Heart right ventricle (tissue), 16 donors: ENCODE data around the gene PACS2. TPM values are rescaled to one million over a fixed set of nuclear protein-coding genes. Genes with fewer than 3 reads are reported as not detected.

Experiments used
- ATAC-seq, 8 donors: fragments of 200-7000 bp; cut with Tn5 transposase; one replicate each; pipeline ENCODE4 v1.9.1; 2020; ENCODE audit warnings: mild to moderate bottlenecking in 8 of 8, moderate library complexity in 8 of 8, moderate number of reproducible peaks in 1 of 8
- DNase-seq, 2 donors: peaks; one replicate each; pipeline ENCODE4 v3.0.0-alpha.2; 2020
- H3K27ac ChIP-seq, 10 donors: fragments of 200-600 bp; sonication (generic) in 2 of 10; one replicate each; pipeline versions ENCODE4 v1.5.0 to v1.8.0; 2020 to 2022; ENCODE audit warnings: mild to moderate bottlenecking in 3 of 10
- H3K27me3 ChIP-seq, 7 donors: fragments of 200-600 bp; one replicate each; pipeline ENCODE4 v1.8.0; 2021 to 2022; ENCODE audit warnings: mild to moderate bottlenecking in 2 of 7
- H3K36me3 ChIP-seq, 9 donors: fragments of 200-600 bp; sonication (generic) in 1 of 9; one replicate each; pipeline versions ENCODE4 v1.5.0 to v1.8.0; 2020 to 2022; ENCODE audit warnings: mild to moderate bottlenecking in 2 of 9
- H3K4me1 ChIP-seq, 9 donors: fragments of 200-600 bp; sonication (generic) in 1 of 9; one replicate each; pipeline versions ENCODE4 v1.5.0 to v1.8.0; 2020 to 2022; ENCODE audit warnings: mild to moderate bottlenecking in 4 of 9
- H3K4me3 ChIP-seq, 10 donors: fragments of 200-600 bp; sonication (generic) in 2 of 10; one replicate each; pipeline versions ENCODE4 v1.5.0 to v1.8.0; 2020 to 2022; ENCODE audit warnings: mild to moderate bottlenecking in 7 of 10, moderate library complexity in 2 of 10
- H3K9me3 ChIP-seq, 11 donors: fragments of 200-600 bp in 10 of 11; sonication (generic) in 2 of 11; one replicate each; pipeline versions ENCODE4 v1.5.0 to v1.8.0; 2013 to 2022; ENCODE audit warnings: mild to moderate bottlenecking in 2 of 11, control low read depth in 1 of 11, moderate library complexity in 1 of 11
- WGBS, 2 donors: extraction: QIAGEN DNeasy Blood & Tissue Kit; methylation state at CpG; one replicate each; pipeline ENCODE4 v1.1.7; 2013; ENCODE audit warnings: inconsistent platforms in 1 of 2; 5-methylcytosine and 5-hydroxymethylcytosine counted together
- intact Hi-C, 10 donors: fragments of 100-400 bp; cut with DNase I; formaldehyde crosslinking; loops; one replicate each; pipeline versions ENCODE4 v1.11.1 to v1.14.2; 2022
- polyA plus RNA-seq, 2 donors: library from polyadenylated mRNA; stranded (reverse); fragments of 200-250 nt; gene quantifications; one replicate each; pipeline ENCODE4 v1.2.3, GENCODE V29; 2013
- total RNA-seq, 10 donors: library from RNA; stranded (reverse); fragmentation: NEBNext Ultra II Directional in 3 of 10; extraction: Animal tissue kit (Norgen Biotek cat#: 25700) in 3 of 10; gene quantifications; one replicate each; pipeline versions ENCODE4 v1.2.1 to v1.2.4, GENCODE V29; 2021 to 2023
- TF ChIP-seq, protein P1 (sequence below), 9 donors: fragments of 200-600 bp; sonication (generic) in 2 of 9; IDR thresholded peaks; one replicate each; pipeline versions ENCODE4 v1.5.0 to v1.8.0; 2021 to 2022; ENCODE audit warnings: antibody characterized with exemption in 9 of 9, mild to moderate bottlenecking in 5 of 9, moderate library complexity in 1 of 9
- donor health status: Arrhythmogenic right ventricular cardiomyopathy.
- donor health status: ischemic (EF 13 %, LVEDD 7.1; RV severe dilation, severe dysfunction).
- donor health status: healthy with polysubstance abuse.
- donor health status: DM: no; HTN: yes; CAD: no.
- donor health status: DM: no; HTN: no; CAD: no.
- donor health status: ischemic (EF 25% LVEDD 6.9; RV normal size, moderate dysfunction).
- donor health status: ischemic (EF 25% LVEDD 5.7; RV mildly dilated, moderate dysfunction).
- donor health status: healthy.
- donor health status: DM: yes; HTN: yes; CAD: no.
- donor health status: Ischemic cardiomyopathy.
- donor health status: ischemic (EF 35%, LVEDD 5.7; RV mildly dilated, moderate dysfunction).
- donor health status: nonischemic (EF 11% LVEDD 7.7; RV severe dilation, severe dysfunction).
- donor health status: DM: yes; HTN: yes; CAD: no.
- donor health status: PGD.
- donor health status: ischemic (EF 29% LVEDD 5.4; RV normal size, mild dysfunction).
- donor health status: nonischemic (EF 23%, LVEDD 6.1; RV moderate dilation, normal function).

Gene PACS2
- total and polyA plus RNA-seq, 12 donors, result 41.8 to 123 (median 54.6) TPM

DNA sequence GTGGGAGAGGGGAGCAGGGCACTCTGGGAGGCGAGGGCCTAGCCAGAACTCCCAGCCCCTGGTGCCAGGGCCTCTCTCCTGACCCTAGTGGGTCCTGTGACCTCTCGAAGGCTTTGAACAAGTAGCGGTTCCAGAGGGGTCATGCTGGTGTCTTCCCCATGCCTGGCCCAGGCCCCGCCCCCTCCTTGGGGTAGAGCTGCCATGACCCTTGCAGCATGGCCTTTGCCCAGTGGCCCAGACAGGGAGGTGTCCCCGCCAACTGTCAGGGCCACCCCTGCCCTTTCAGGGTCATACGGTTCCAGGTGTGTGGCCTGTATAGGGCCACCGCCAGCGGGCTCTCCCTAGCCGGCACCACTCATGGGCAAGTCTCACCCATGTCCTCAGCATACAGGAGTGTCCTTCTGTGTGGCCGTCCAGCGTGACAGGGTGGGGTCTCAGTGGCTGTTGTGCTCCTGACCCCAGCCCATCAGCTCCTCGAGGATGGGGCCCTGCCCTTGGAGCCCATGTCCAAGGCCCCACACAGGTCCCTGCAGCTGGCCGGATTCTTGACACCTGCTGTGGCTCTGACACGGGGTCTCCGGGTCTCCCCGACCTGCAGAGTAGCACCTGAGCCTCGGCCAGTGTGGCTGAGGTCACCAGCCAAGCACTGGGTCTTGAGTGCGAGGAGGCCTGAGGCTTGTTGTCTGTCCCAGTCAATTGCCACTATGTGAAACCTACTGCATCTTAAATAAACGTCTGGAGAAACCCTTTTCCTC, 34.6 kb downstream of the PACS2 start:
- H3K4me3 ChIP-seq, result no peak overlapping the region
- WGBS, 2 donors, result 92% methylated on average over 19 of the region's 19 CpGs
- H3K27ac ChIP-seq, result no peak overlapping the region
- H3K4me1 ChIP-seq, result peaks cover 0 to 23% (median 10%) of the 10 kb centered on the region in 9 donors
- TF ChIP-seq, protein P1, sequence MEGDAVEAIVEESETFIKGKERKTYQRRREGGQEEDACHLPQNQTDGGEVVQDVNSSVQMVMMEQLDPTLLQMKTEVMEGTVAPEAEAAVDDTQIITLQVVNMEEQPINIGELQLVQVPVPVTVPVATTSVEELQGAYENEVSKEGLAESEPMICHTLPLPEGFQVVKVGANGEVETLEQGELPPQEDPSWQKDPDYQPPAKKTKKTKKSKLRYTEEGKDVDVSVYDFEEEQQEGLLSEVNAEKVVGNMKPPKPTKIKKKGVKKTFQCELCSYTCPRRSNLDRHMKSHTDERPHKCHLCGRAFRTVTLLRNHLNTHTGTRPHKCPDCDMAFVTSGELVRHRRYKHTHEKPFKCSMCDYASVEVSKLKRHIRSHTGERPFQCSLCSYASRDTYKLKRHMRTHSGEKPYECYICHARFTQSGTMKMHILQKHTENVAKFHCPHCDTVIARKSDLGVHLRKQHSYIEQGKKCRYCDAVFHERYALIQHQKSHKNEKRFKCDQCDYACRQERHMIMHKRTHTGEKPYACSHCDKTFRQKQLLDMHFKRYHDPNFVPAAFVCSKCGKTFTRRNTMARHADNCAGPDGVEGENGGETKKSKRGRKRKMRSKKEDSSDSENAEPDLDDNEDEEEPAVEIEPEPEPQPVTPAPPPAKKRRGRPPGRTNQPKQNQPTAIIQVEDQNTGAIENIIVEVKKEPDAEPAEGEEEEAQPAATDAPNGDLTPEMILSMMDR (IDR thresholded peaks at IDR 0.05), result no peak
- peaks cover 0 to 33% (median 0%) of the 10 kb centered on the region in 9 donors for H3K36me3 ChIP-seq
- H3K27me3 ChIP-seq, result no peaks in the 10 kb centered on the region
- intact Hi-C loops, result loop anchor here in 1 of 10 donors (5.0 kb wide), 1 partner anchor 147 kb away; no protein-coding TSS in a partner anchor
- H3K9me3 ChIP-seq, result peaks cover 0 to 14% (median 0%) of the 10 kb centered on the region in 11 donors
- DNase-seq (no peak), ATAC-seq (peak in 1 of 8 donors; percentile 6)

DNA sequence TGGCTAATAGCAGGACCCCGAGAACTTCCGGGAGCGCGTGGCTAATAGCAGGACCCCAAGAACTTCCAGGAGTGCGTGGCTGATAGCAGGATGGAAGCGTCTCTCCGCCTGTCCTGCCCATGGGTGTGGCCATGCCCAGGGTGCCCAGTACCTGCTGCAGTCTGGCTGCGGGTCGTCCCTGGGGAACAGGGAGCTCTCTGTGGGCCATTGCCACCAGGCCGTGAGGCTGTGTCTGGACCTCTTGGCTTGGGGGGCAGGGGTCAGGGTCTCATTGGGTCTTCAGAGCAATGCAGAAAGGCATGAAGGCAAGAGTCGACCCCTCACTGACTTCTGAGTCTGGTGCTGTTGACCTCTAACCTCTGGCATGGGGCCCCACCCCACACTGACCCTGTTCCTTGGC, 35.4 kb downstream of the PACS2 start:
- Histone ChIP-seq H3K36me3 (peaks cover 0 to 39% (median 5%) of the 10 kb centered on the region in 9 donors), H3K27me3 (no peaks in the 10 kb centered on the region), H3K4me3 (no peak overlapping the region), H3K9me3 (peaks cover 0 to 5% (median 0%) of the 10 kb centered on the region in 11 donors), H3K4me1 (peaks cover 0 to 23% (median 10%) of the 10 kb centered on the region in 9 donors), H3K27ac (no peak overlapping the region)
- DNase-seq, result no peak
- ATAC-seq, result no peak
- WGBS, 2 donors, result 89 to 91% methylated on average over 11 of the region's 11 CpGs
- intact Hi-C loops, result loop anchor here in 9 of 10 donors (2.0 to 10.0 kb wide), 10 partner anchors 33 to 375 kb away; partner anchors contain the start of gene AHNAK2 (in 1 of the 9)
- TF ChIP-seq, protein P1 (IDR thresholded peaks at IDR 0.05), result no peak

DNA sequence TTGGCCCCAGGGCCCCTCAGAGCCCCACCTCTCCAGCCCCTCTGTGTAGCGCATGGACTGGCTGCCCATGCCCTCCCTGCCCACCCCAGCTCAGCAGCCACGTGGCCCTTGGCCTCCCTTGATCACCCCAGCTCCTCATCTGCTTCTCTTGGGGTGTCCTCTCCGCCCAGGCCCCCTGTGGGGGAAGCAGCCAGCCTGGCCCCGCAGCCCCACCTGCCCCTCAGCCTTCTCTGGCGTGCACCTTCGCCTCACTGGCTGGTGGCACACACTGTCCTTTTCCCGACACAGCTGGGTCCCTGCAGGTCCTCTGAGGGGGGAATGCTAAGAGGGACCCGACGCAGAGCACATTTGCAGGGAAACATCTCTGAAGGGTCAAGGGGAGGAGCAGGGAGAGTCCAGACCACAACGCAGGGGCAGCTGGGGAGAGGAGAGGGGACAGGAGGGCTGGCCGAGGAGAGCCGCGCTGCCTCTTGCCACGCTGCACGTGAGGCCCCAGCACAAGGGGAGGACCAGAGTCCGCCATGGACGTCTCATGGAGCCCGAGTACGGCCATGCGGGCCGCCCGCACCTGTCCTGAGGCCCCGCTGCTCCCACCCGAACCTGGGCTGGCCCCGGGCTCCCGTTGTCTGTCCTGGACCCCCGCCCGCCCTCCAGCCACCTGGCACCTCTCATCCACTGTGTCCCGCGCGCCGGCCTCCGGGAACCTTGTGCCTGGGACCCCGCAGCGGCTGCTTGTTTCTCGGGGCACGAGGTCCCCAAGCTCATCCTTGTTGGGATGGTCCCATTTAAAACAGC, 36.1 kb downstream of the PACS2 start:
- DNase-seq (no peak), ATAC-seq (no peak)
- TF ChIP-seq, protein P1 (IDR thresholded peaks at IDR 0.05), result no peak
- H3K4me3 ChIP-seq, result no peak overlapping the region
- peaks cover 0 to 45% (median 7%) of the 10 kb centered on the region in 9 donors for H3K36me3 ChIP-seq
- 91 to 93% methylated on average over 27 to 37 of the region's 37 CpGs for WGBS, 2 donors
- intact Hi-C loops, result loop anchor here in 8 of 10 donors (2.0 to 10.0 kb wide), 10 partner anchors 33 to 376 kb away; partner anchors contain the start of gene AHNAK2 (in 1 of the 8)
- H3K27ac ChIP-seq, result no peak overlapping the region
- no peaks in the 10 kb centered on the region for H3K27me3 ChIP-seq
- peaks cover 0 to 22% (median 10%) of the 10 kb centered on the region in 9 donors for H3K4me1 ChIP-seq
- H3K9me3 ChIP-seq, result no peaks in the 10 kb centered on the region

DNA sequence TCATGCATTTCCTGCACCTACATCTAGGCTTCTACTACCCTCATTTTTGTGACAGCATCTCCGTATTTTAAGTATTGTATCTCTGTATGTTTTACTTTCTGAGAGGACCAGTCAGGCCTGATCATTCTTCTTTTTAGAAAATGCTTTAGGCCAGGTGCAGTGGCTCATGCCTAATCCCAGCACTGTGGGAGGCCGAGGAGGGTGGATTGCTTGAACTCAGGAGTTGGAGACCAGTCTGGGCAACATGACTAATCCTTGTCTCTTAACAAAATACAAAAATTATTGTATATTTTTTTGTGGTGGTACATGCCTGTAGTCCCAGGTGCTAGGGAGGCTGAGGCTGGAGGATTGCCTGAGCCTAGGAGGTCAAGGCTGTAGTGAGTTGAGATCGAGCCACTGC, 36.9 kb downstream of the PACS2 start:
- no peak overlapping the region for H3K4me3 ChIP-seq
- peaks cover 0 to 16% (median 7%) of the 10 kb centered on the region in 9 donors for H3K4me1 ChIP-seq
- ATAC-seq, result no peak
- intact Hi-C loops, result loop anchor here in 8 of 10 donors (2.0 to 10.0 kb wide), 10 partner anchors 34 to 377 kb away; partner anchors contain the start of gene AHNAK2 (in 1 of the 8)
- TF ChIP-seq, protein P1 (IDR thresholded peaks at IDR 0.05), result no peak
- peaks cover 0 to 53% (median 7%) of the 10 kb centered on the region in 9 donors for H3K36me3 ChIP-seq
- H3K27ac ChIP-seq, result peak overlapping the region in 2 of 10 donors; percentile 26 to 53
- no peaks in the 10 kb centered on the region for H3K9me3 ChIP-seq
- H3K27me3 ChIP-seq, result no peaks in the 10 kb centered on the region
- 95% methylated on average over 3 of the region's 3 CpGs for WGBS, 2 donors
- no peak for DNase-seq
